ENCODE data around the gene DRAP1.

DRAP1 gene

DNA sequence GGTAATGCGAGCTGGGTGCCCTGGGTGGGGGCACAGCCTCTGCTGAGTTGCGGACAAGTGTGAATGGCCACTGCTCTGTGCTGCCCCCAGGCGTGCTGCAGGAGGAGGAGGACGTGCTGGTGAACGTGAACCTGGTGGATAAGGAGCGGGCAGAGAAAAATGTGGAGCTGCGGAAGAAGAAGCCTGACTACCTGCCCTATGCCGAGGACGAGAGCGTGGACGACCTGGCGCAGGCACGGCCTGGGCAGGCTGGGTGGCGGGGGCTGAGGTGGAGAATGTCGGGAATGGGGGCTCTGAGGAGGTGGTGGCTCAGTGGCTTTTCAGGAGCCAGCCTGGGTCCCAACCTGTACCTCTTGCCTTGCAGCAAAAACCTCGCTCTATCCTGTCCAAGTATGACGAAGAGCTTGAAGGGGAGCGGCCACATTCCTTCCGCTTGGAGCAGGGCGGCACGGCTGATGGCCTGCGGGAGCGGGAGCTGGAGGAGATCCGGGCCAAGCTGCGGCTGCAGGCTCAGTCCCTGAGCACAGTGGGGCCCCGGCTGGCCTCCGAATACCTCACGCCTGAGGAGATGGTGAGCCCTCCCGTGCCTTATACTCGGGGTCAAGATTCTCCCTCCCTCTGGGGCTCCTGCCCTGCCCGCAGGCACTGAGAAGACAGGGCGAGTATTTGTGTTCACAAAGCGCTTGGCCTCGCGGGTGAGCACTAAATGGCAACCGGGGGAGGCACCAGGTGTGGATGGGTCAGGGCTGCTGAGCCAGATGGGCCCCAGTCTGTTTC, 46.9 kb downstream of the DRAP1 start:
- no peak for DNase-seq

GRCh38 chr11:65967329-65967934, 48.2 kb downstream of the DRAP1 start:
- no peak for DNase-seq

- no peak for DNase-seq
Measured at GRCh38 chr11:65968600-65969482, 49.6 kb downstream of the DRAP1 start.
